Measurements from ENCODE around the gene PLCB4.

DNA sequence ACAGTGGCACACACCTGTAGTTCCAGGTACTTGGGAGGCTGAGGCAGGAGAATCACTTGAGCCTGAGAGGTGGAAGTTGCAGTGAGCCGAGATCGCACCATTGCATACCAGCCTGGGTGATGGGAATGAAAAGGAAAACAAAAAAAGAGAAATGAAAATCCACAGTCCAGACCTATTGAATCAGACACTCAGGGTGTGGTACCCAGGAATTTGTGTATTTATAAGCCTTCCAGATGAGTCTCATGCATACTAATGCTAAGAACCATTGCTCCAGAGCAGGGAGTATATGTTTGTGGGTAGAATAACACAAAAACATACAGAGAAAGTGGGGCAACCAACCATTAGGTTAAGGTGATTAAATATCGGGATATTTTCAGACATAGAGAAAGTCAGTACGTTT is 36.1 kb upstream of the PLCB4 start:
- TF ChIP-seq POLR2A (IDR thresholded peaks at IDR 0.05): no peak
- TF ChIP-seq, protein P1, sequence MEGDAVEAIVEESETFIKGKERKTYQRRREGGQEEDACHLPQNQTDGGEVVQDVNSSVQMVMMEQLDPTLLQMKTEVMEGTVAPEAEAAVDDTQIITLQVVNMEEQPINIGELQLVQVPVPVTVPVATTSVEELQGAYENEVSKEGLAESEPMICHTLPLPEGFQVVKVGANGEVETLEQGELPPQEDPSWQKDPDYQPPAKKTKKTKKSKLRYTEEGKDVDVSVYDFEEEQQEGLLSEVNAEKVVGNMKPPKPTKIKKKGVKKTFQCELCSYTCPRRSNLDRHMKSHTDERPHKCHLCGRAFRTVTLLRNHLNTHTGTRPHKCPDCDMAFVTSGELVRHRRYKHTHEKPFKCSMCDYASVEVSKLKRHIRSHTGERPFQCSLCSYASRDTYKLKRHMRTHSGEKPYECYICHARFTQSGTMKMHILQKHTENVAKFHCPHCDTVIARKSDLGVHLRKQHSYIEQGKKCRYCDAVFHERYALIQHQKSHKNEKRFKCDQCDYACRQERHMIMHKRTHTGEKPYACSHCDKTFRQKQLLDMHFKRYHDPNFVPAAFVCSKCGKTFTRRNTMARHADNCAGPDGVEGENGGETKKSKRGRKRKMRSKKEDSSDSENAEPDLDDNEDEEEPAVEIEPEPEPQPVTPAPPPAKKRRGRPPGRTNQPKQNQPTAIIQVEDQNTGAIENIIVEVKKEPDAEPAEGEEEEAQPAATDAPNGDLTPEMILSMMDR (IDR thresholded peaks at IDR 0.05): no peak

All from transverse colon (tissue), 3 donors.